ENCODE results near the gene RAB3A.
A peak's percentile ranks its signal among the peaks of the same experiment; 100 is the strongest.

Gene RAB3A

DNA sequence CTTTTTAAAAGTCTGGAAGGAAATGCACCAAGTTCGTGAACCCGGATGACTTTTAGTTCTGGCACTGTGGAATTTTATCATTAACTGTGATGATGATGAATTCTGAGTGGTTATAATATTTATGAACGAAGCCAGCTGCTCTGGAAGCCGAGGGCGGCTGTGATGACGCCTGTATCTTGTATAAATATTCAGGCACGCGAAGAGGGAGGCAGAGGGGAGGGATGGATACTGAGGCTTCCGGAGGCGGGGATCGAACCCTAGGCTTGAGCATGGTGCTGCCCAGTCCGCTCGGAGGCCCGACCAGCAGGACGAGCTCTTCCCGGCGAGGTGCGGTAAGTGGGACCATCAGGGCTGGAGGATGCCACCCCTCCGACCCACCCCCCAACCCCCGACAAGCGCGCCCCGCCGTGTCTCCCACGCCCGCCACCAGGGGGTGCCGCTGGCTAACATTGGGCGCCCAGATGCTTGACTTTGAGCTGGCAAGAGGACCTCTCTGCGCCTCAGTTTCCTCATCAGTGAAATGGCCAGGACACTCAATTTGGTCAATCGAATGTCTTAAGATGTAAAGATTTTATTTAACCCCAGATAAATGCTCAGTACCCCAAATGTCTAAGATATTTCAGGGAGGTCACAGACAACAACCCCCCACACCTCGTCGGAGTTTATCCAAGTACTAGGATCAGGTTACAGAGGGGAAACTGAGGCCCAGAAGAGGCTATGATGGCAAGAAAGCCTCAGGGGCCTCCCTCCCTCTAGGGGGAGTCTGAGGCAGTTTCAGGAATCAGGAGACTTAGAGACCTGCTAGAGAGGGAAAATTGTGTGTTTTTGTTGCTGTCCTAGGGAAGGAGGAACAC lies 4.5 kb upstream of the RAB3A start:
- no peaks in the 10 kb centered on the region for H3K9me3 ChIP-seq (ENCODE audit: control insufficient read depth, insufficient read depth, low read depth, low read length)
- H3K36me3 ChIP-seq (ENCODE audit: control insufficient read depth in 2 of 2, insufficient read depth in 1 of 2, low read length in 2 of 2), result no peaks in the 10 kb centered on the region
- H3K4me3 ChIP-seq (ENCODE audit: low read depth, low read length), result no peak overlapping the region
- TF ChIP-seq ZNF658 (tag by site-specific recombination; IDR thresholded peaks at IDR 0.05), result no peak
- TF ChIP-seq TRIM28 (IDR thresholded peaks at IDR 0.05; ENCODE audit: borderline replicate concordance, low read length), result no peak
- TF ChIP-seq ZNF157 (tag by site-specific recombination; IDR thresholded peaks at IDR 0.05), result no peak
- no peak for TF ChIP-seq ZNF555 (tag by site-specific recombination; conservative IDR thresholded peaks at IDR 0.05)
- no peak for TF ChIP-seq KLF7 (tag by site-specific recombination; IDR thresholded peaks at IDR 0.05; ENCODE audit: borderline replicate concordance)
- TF ChIP-seq ZNF654 (tag by site-specific recombination; IDR thresholded peaks at IDR 0.05; ENCODE audit: low read depth), result peak; percentile 38
- TF ChIP-seq, protein P1, sequence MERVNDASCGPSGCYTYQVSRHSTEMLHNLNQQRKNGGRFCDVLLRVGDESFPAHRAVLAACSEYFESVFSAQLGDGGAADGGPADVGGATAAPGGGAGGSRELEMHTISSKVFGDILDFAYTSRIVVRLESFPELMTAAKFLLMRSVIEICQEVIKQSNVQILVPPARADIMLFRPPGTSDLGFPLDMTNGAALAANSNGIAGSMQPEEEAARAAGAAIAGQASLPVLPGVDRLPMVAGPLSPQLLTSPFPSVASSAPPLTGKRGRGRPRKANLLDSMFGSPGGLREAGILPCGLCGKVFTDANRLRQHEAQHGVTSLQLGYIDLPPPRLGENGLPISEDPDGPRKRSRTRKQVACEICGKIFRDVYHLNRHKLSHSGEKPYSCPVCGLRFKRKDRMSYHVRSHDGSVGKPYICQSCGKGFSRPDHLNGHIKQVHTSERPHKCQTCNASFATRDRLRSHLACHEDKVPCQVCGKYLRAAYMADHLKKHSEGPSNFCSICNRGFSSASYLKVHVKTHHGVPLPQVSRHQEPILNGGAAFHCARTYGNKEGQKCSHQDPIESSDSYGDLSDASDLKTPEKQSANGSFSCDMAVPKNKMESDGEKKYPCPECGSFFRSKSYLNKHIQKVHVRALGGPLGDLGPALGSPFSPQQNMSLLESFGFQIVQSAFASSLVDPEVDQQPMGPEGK (tag by site-specific recombination; IDR thresholded peaks at IDR 0.05), result peak; percentile 46; the same call in 1 of the 2 replicates
- TF ChIP-seq, protein P2, sequence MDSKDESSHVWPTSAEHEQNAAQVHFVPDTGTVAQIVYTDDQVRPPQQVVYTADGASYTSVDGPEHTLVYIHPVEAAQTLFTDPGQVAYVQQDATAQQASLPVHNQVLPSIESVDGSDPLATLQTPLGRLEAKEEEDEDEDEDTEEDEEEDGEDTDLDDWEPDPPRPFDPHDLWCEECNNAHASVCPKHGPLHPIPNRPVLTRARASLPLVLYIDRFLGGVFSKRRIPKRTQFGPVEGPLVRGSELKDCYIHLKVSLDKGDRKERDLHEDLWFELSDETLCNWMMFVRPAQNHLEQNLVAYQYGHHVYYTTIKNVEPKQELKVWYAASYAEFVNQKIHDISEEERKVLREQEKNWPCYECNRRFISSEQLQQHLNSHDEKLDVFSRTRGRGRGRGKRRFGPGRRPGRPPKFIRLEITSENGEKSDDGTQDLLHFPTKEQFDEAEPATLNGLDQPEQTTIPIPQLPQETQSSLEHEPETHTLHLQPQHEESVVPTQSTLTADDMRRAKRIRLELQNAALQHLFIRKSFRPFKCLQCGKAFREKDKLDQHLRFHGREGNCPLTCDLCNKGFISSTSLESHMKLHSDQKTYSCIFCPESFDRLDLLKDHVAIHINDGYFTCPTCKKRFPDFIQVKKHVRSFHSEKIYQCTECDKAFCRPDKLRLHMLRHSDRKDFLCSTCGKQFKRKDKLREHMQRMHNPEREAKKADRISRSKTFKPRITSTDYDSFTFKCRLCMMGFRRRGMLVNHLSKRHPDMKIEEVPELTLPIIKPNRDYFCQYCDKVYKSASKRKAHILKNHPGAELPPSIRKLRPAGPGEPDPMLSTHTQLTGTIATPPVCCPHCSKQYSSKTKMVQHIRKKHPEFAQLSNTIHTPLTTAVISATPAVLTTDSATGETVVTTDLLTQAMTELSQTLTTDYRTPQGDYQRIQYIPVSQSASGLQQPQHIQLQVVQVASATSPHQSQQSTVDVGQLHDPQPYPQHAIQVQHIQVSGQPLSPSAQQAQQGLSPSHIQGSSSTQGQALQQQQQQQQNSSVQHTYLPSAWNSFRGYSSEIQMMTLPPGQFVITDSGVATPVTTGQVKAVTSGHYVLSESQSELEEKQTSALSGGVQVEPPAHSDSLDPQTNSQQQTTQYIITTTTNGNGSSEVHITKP (tag by site-specific recombination; IDR thresholded peaks at IDR 0.05), result 0 out of 2 replicates have a peak, but pooled peaks have one; percentile 19
- no peak for TF ChIP-seq KLF9 (tag by site-specific recombination; IDR thresholded peaks at IDR 0.05; ENCODE audit: low read depth)
- TF ChIP-seq WT1 (tag by site-specific recombination; IDR thresholded peaks at IDR 0.05), result 0 out of 2 replicates have a peak, but pooled peaks have one; percentile 18
- TF ChIP-seq ZNF140 (tag by site-specific recombination; IDR thresholded peaks at IDR 0.05), result no peak
- no peak for TF ChIP-seq REPIN1 (tag by site-specific recombination; IDR thresholded peaks at IDR 0.05; ENCODE audit: low read depth)
- TF ChIP-seq, protein P3, sequence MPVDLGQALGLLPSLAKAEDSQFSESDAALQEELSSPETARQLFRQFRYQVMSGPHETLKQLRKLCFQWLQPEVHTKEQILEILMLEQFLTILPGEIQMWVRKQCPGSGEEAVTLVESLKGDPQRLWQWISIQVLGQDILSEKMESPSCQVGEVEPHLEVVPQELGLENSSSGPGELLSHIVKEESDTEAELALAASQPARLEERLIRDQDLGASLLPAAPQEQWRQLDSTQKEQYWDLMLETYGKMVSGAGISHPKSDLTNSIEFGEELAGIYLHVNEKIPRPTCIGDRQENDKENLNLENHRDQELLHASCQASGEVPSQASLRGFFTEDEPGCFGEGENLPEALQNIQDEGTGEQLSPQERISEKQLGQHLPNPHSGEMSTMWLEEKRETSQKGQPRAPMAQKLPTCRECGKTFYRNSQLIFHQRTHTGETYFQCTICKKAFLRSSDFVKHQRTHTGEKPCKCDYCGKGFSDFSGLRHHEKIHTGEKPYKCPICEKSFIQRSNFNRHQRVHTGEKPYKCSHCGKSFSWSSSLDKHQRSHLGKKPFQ (tag by site-specific recombination; IDR thresholded peaks at IDR 0.05), result no peak
- 0 out of 2 replicates have a peak, but pooled peaks have one; percentile 18 for TF ChIP-seq ZBTB8A (tag by site-specific recombination; IDR thresholded peaks at IDR 0.05)
- peak; percentile 58; the same call in 1 of the 2 replicates for TF ChIP-seq ZNF600 (tag by site-specific recombination; IDR thresholded peaks at IDR 0.05)
- TF ChIP-seq YY2 (tag by site-specific recombination; IDR thresholded peaks at IDR 0.05), result no peak
- TF ChIP-seq ZNF335 (tag by site-specific recombination; conservative IDR thresholded peaks at IDR 0.05), result peak; percentile 89
- TF ChIP-seq, protein P4, sequence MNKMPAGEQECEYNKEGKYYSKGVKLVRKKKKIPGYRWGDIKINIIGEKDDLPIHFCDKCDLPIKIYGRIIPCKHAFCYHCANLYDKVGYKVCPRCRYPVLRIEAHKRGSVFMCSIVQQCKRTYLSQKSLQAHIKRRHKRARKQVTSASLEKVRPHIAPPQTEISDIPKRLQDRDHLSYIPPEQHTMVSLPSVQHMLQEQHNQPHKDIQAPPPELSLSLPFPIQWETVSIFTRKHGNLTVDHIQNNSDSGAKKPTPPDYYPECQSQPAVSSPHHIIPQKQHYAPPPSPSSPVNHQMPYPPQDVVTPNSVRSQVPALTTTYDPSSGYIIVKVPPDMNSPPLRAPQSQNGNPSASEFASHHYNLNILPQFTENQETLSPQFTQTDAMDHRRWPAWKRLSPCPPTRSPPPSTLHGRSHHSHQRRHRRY (tag by site-specific recombination; IDR thresholded peaks at IDR 0.05), result no peak
- TF ChIP-seq MYNN (tag by site-specific recombination; IDR thresholded peaks at IDR 0.05; ENCODE audit: borderline replicate concordance), result no peak
- peak; percentile 64 for TF ChIP-seq SP2 (tag by site-specific recombination; IDR thresholded peaks at IDR 0.05)
- no peak for TF ChIP-seq ZNF670 (tag by site-specific recombination; IDR thresholded peaks at IDR 0.05; ENCODE audit: low read depth)
- TF ChIP-seq, protein P5, sequence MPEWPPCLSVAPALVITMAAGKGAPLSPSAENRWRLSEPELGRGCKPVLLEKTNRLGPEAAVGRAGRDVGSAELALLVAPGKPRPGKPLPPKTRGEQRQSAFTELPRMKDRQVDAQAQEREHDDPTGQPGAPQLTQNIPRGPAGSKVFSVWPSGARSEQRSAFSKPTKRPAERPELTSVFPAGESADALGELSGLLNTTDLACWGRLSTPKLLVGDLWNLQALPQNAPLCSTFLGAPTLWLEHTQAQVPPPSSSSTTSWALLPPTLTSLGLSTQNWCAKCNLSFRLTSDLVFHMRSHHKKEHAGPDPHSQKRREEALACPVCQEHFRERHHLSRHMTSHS (tag by site-specific recombination; IDR thresholded peaks at IDR 0.05), result no peak
- TF ChIP-seq ZNF776 (tag by site-specific recombination; IDR thresholded peaks at IDR 0.05; ENCODE audit: borderline replicate concordance), result no peak
- TF ChIP-seq ZNF785 (tag by site-specific recombination; IDR thresholded peaks at IDR 0.05), result no peak
- TF ChIP-seq ZNF223 (tag by site-specific recombination; IDR thresholded peaks at IDR 0.05), result no peak
- TF ChIP-seq SP3 (tag by site-specific recombination; IDR thresholded peaks at IDR 0.05), result 0 out of 2 replicates have a peak, but pooled peaks have one; percentile 23
- peaks cover 8% of the 10 kb centered on the region for H3K4me1 ChIP-seq (ENCODE audit: control insufficient read depth, insufficient read depth, low read length)
- POLR2A ChIA-PET, result interaction anchor here (0.6 kb wide), 1 partner anchor 16 kb away, joined by 3 read pairs; no protein-coding TSS in a partner anchor
- H3K27ac ChIP-seq (ENCODE audit: extremely low read depth, low read depth, low read length), result no peak overlapping the region
- CTCF ChIA-PET, result interaction anchor here (0.5 to 8.5 kb wide), 17 partner anchors 8 to 213 kb away, joined by 3 to 121 read pairs (median 4); partner anchors contain the start of genes ARRDC2 and JUND

Data from HEK293 (cell line).